ENCODE data around the gene VWA1. TPM values are rescaled to one million over a fixed set of nuclear protein-coding genes. Genes with fewer than 3 reads are reported as not detected.
A peak's percentile ranks its signal among the peaks of the same experiment; 100 is the strongest.
"Not testable (repeated sequence)": the region's sequence is repeated elsewhere in the genome, so short reads cannot be mapped to it uniquely, and the experiment has no call there.

The VWA1 gene
- polyA plus RNA-seq, 1 of the 3 experiments (the other 2 are of a cell fraction), result 7.4 TPM

GRCh38 chr1:1402901-1403392 lies 32.5 kb upstream of the VWA1 start:
- not testable (repeated sequence) for H3K9ac ChIP-seq; H3K9me3 ChIP-seq; DNase-seq; H3K9me2 ChIP-seq; H4K20me1 ChIP-seq (ENCODE audit: insufficient read depth); H3K4me2 ChIP-seq; H3K4me3 ChIP-seq (ENCODE audit: low read depth in 2 of 2, low read length in 1 of 2); H2AFZ ChIP-seq (ENCODE audit: low read depth); H3K27me3 ChIP-seq (ENCODE audit: insufficient read depth)
- CTCF ChIA-PET, result interaction anchor here (0.9 to 1.9 kb wide), 4 partner anchors 11 to 28 kb away, joined by 3 to 8 read pairs (median 4); partner anchors contain the start of gene AURKAIP1
- H3K79me2 ChIP-seq (ENCODE audit: insufficient read depth), result peaks cover 89% of the 10 kb centered on the region
- POLR2A ChIA-PET, result interaction anchor here (1.1 to 1.3 kb wide), 3 partner anchors 28 to 137 kb away, joined by 3 read pairs; partner anchors contain the start of gene AURKAIP1
- 90% methylated on average over 9 of the region's 9 CpGs for WGBS (ENCODE audit: low lambda C conversion rate)
- H3K36me3 ChIP-seq (replicated peaks in 1 of 2; ENCODE audit: control insufficient read depth in 1 of 2, insufficient read depth in 2 of 2, low read length in 1 of 2), result peaks cover 18 to 31% of the 10 kb centered on the region in 2 experiments
- H3K27ac ChIP-seq (ENCODE audit: low read depth in 2 of 2, low read length in 1 of 2), result peak overlapping the region in 1 of 2 experiments; percentile 27; a peak in 1 of 4 replicates
- peaks cover 6 to 31% of the 10 kb centered on the region in 2 experiments; a peak in 3 of 4 replicates for H3K4me1 ChIP-seq (ENCODE audit: control insufficient read depth in 1 of 2, insufficient read depth in 2 of 2, low read depth in 1 of 2, low read length in 1 of 2)
- peaks cover 35% of the 10 kb centered on the region for H3F3A ChIP-seq (replicated peaks; ENCODE audit: insufficient read depth)

GRCh38 chr1:1403653-1404052 lies 31.8 kb upstream of the VWA1 start:
- Histone ChIP-seq H3K4me1 (ENCODE audit: control insufficient read depth in 1 of 2, insufficient read depth in 2 of 2, low read depth in 1 of 2, low read length in 1 of 2) (peaks cover 10 to 30% of the 10 kb centered on the region in 2 experiments; a peak in 3 of 4 replicates), H2AFZ (ENCODE audit: low read depth) (no peak overlapping the region), H3K9me3 (no peaks in the 10 kb centered on the region), H3K9me2 (no peaks in the 10 kb centered on the region), H3K9ac (no peak overlapping the region), H3K27me3 (ENCODE audit: insufficient read depth) (no peaks in the 10 kb centered on the region), H3K27ac (ENCODE audit: low read depth in 2 of 2, low read length in 1 of 2) (no peak overlapping the region), H3F3A (replicated peaks; ENCODE audit: insufficient read depth) (peaks cover 40% of the 10 kb centered on the region), H3K4me2 (no peak overlapping the region), H4K20me1 (ENCODE audit: insufficient read depth) (no peaks in the 10 kb centered on the region), H3K79me2 (ENCODE audit: insufficient read depth) (peaks cover 89% of the 10 kb centered on the region), H3K36me3 (replicated peaks in 1 of 2; ENCODE audit: control insufficient read depth in 1 of 2, insufficient read depth in 2 of 2, low read length in 1 of 2) (peaks cover 16 to 31% of the 10 kb centered on the region in 2 experiments), H3K4me3 (ENCODE audit: low read depth in 2 of 2, low read length in 1 of 2) (no peak overlapping the region)
- CTCF ChIA-PET, result no interaction called here
- no peak for DNase-seq
- TF ChIP-seq RFX5 (IDR thresholded peaks at IDR 0.05; ENCODE audit: low read length) (no peak), GATA2 (CRISPR knock-in tag; IDR thresholded peaks at IDR 0.05) (no peak), SMC3 (IDR thresholded peaks at IDR 0.05; ENCODE audit: low read depth, low read length) (no peak), FOXM1 (IDR thresholded peaks at IDR 0.05; ENCODE audit: low read depth) (no peak), MEF2A (IDR thresholded peaks at IDR 0.05; ENCODE audit: borderline replicate concordance, low read depth) (no peak), SIN3A (IDR thresholded peaks at IDR 0.05; ENCODE audit: borderline replicate concordance, low read depth, low read length) (no peak), MAX (IDR thresholded peaks at IDR 0.05; ENCODE audit: low read depth) (no peak), TCF12 (IDR thresholded peaks at IDR 0.05) (no peak), NFIC (IDR thresholded peaks at IDR 0.05; ENCODE audit: borderline replicate concordance) (no peak), RAD21 (IDR thresholded peaks at IDR 0.05; ENCODE audit: low read length) (no peak)
- TF ChIP-seq, protein P1, sequence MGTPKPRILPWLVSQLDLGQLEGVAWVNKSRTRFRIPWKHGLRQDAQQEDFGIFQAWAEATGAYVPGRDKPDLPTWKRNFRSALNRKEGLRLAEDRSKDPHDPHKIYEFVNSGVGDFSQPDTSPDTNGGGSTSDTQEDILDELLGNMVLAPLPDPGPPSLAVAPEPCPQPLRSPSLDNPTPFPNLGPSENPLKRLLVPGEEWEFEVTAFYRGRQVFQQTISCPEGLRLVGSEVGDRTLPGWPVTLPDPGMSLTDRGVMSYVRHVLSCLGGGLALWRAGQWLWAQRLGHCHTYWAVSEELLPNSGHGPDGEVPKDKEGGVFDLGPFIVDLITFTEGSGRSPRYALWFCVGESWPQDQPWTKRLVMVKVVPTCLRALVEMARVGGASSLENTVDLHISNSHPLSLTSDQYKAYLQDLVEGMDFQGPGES (IDR thresholded peaks at IDR 0.05; ENCODE audit: low read depth, low read length), result no peak
- POLR2A ChIA-PET, result no interaction called here
- over 99% methylated on average over 6 of the region's 7 CpGs for WGBS (ENCODE audit: low lambda C conversion rate)
